GM12801 (cell line): Measurements from ENCODE around the gene HAUS7.

Source experiments
- TF ChIP-seq, protein P1 (sequence below): IDR thresholded peaks from one replicate; pipeline ENCODE4 v1.5.1; 2011; ENCODE audit warnings: control low read depth; ENCODE audit not compliant: insufficient read length; ENCODE audit errors: extremely low read depth

HAUS7 gene

DNA sequence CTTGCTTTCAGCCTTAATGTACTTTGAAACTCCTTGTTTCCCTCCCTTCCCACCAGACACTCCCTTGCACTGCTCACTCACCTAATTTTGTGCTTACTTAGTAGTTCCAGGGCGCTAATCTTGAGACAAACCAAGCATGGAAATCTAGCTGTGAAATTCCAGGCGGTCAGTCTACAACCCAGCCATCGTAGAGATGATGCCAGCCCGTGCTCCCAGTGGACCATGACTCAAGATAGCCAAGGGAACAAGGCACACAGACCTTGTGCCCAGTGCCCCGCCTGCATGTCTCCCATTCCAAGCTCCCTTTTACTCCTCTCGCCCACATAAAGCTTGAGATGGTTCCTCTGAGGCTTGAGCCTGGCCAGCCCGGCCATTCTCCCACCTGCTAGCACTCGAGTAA, 35.6 kb downstream of the HAUS7 start:
- TF ChIP-seq, protein P1, sequence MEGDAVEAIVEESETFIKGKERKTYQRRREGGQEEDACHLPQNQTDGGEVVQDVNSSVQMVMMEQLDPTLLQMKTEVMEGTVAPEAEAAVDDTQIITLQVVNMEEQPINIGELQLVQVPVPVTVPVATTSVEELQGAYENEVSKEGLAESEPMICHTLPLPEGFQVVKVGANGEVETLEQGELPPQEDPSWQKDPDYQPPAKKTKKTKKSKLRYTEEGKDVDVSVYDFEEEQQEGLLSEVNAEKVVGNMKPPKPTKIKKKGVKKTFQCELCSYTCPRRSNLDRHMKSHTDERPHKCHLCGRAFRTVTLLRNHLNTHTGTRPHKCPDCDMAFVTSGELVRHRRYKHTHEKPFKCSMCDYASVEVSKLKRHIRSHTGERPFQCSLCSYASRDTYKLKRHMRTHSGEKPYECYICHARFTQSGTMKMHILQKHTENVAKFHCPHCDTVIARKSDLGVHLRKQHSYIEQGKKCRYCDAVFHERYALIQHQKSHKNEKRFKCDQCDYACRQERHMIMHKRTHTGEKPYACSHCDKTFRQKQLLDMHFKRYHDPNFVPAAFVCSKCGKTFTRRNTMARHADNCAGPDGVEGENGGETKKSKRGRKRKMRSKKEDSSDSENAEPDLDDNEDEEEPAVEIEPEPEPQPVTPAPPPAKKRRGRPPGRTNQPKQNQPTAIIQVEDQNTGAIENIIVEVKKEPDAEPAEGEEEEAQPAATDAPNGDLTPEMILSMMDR = no peak

DNA sequence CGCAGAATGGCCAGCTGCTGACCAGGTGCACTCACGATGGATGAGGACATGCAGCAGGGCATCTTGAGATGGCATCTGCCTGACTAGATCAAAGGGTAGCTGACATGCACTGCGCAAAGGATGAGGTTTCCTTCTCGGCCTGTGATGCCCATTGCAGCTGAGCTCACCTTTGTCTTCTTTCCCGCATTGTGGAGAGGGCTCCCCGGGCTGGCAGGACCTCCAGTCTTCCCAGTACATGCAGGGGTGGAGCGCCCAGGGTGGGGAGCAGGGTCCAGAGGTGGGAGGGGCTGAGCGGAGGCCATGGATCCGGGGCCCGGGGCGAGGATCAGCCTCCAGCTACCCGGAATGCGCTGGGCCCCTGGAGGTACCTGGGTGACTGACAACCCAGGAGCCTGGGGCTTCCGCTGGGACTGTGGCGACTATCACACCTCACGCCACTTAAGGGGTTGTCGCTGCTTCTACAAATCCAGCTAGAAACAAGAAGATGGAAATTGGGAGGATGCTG, 36.5 kb downstream of the HAUS7 start:
- TF ChIP-seq, protein P1 = no peak

DNA sequence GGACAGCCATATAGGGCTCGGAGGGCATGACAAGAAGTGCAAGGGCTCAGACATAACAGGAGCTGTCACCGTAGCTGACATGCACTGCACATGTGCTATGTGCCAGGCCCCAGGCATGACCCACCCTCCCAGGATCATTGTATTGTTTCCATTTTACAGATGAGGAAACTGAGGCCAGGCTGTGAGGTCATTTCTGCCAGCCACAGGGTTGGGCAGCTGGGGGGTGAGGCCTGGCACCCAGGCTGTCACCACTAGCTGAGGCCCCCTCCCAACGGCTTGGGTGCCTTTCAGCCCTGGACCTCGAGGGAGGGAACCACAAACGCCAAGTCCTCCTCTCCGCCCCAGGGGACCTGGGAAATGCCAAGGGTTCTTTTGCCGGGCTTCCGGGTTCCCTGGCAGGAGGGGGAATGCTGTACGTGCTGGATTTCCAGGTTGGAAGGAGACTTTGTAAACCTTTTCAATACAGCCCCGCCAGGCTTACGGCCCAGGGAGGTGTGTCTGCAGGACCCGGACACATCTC, 37.2 kb downstream of the HAUS7 start:
- TF ChIP-seq, protein P1 = no peak

DNA sequence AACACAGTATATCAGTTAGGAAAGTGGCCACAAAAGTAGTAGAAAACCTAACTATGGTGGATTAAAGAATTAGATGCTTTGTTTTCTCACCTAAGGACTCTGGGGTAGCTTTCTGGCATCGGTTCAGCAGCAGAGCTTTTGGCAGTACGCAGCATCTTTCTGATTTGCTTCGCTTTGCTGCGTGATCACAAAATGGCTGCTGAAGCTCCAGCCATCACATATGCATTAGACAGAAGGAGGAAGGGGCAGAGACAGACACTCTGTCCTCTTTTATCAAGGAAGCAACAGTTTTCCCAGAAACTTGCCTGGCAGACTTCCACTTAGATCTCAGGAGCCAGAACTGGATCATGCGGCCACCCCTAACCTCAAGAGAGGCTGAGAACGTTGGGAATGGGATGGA, 39.6 kb downstream of the HAUS7 start:
- TF ChIP-seq, protein P1 = no peak

DNA sequence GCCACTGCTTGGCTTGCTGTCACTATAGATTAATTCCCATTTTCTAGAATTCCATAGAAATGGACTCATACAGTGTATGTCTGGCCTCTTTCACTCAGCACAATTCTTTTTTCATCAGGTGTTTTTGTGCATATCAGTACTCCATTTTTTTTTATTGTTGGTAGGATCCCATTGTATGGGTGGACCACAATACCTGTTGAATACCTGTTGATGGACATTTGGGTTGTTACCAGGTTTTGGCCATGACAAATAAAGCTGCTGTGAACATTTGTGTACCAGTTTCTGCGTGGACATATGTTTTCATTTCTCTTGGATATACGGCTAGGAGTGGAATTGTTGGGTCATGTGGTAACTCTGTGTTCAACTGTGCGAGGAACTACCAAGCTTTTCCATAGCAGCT, 44.2 kb downstream of the HAUS7 start:
- TF ChIP-seq, protein P1 = no peak

DNA sequence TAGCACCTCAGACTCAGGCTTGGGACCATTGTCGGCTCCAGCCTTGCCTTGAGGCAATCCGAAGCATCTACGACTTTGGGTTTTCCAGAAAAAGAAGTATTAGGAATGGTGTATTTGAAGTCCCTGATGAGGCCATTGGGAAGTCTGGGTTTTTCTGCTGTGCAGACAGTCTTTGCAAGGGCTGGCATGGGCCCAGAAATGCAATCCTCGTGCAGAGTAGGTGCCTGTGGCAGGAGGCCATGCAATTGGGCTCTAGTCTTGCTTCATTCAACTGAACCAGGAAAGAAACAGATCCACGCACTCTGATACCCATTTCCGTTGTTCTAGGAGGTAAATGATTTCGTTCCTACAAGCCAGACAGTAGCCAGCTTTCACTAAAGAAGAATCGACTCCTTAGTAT, 46.7 kb downstream of the HAUS7 start:
- TF ChIP-seq, protein P1 = no peak

DNA sequence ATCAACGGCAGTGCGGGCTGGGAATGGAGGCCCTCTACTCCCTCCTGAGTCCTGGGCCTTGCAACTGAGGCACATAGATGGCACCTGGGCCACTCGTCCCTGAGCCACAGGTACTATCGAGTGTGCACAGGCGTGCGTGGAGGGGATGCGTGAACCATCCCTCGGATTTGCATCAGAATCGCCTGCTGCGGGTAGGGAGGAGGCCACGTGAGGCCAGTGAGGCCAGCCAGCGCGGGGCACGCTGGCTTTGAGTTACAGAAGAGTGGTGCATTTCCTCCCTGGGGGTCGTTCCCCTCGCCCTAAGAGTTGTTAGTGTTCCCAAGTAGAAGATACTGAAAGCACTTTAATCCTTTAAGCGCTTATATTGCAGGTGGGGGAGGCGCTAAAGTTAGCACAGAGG, 48.5 kb downstream of the HAUS7 start:
- TF ChIP-seq, protein P1 = no peak
